NK-92 (cell line): ENCODE results near the gene FAT2.
"Not testable (repeated sequence)": the region's sequence is repeated elsewhere in the genome, so short reads cannot be mapped to it uniquely, and the experiment has no call there.

Experiments
- DNase-seq: peaks from one replicate; lab custom pipeline; 2025; ENCODE audit not compliant: unreplicated experiment; lab: John Stamatoyannopoulos, UW

Gene FAT2

GRCh38 chr5:151612689-151613427, 21.7 kb upstream of the FAT2 start:
- no peak for DNase-seq

DNA sequence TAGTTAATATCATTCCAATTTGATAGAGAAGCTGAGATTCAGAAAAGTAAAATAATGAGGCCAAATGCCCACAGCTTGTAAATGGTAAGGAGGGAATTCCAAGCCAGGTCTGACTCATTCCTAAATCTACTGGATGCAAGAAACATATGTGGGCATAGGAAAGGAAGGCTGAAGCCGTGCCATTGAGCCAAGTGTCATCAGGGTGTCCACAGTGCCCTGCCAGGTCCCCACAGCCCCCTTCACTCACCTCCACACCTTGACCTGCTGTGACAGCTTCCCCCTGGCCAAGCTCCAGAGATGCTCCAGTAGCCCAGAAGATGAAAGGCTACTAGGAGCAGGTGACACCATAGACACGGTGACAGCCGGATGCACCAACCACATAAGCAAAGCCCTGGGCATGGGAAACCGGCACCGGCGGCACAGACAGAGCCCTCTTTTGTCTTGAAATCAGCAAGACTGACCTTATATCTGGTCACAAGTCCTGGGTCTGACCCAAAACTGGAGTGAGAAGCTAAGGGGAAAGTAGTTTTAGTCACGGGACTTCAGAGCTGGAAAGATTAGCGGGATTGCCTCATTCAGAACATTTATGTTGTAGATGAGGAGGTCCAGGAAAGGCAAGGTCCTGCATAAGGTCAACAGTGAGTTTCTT, 20.1 kb upstream of the FAT2 start:
- no peak for DNase-seq

DNA sequence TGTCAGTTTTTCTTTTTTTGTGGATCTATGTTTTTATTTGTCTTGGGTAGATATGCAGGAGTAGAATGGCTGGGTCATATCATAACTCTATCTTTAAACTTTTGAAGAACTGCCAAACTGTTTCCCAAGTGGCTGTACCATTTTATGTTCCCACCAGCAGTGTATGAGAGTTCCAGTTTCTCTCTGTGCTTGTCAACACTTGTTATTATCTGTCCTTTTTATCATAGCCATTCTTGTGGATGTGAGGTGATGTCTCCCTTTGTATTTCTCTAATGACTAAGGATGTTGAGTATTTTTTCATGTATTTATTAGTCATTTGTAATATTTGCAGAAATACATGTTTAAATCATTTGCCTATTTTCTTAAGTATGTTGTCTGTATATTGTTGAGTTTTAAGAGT, 17.4 kb upstream of the FAT2 start:
- DNase-seq, result no peak

DNA sequence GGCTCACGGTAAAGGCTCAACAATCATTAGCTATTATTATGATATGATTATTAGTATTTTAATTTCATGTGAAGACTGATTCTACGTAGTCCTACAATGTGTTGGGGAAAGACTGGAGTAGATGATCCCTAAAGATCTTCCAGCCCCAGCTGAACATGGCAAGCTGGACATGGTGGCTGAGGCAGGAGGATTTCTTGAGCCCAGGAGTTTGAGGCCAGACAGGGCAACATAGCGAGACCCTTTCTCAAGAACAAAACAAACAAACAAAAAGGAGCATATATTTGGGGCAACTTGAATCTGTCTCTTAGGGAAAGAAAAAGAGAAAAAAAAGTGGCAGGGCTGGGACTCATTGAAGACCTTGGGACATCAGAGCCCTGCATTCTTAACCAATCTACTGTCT, 16.2 kb upstream of the FAT2 start:
- no peak for DNase-seq

DNA sequence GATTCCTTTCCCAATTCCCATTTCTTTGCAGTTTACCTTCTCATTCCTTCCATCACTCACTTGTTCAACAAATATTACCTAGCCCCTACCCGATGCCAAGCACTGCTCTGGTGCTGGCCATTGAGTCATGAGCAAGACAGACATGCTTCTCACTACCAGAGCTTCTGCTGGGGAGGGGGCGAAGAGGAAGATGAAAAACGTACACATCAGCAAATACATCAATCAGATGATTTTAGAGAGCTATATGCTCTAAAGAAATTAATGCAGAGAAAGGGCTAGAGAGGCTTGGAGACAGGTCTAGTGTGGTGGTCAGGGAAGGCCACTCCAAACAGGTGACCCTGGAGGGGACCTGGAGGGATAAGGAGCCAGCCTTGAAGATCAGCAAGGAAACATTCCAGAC, 14.4 kb upstream of the FAT2 start:
- no peak for DNase-seq

- DNase-seq, result no peak
Observed at GRCh38 chr5:151602806-151603205, 11.7 kb upstream of the FAT2 start.

DNA sequence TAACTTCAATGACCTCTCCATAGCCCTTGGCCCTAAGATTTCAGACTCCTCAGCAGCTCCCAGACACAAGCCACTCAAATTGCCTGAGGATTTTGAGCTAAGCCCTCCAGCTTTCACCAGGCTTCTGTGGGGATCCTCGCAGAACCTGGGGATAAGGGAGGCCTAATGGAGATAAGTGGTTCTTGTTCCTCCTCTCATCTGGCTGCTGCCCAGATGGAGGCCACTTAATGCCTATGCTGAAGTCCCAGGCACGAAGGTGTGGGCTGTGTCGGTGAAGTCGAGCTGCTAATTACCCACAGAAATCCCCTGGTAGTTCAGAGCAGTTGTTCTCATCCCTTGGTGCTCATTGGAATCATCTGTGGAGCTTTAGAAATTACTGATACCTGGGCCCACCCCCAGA, 10.3 kb upstream of the FAT2 start:
- no peak for DNase-seq

DNA sequence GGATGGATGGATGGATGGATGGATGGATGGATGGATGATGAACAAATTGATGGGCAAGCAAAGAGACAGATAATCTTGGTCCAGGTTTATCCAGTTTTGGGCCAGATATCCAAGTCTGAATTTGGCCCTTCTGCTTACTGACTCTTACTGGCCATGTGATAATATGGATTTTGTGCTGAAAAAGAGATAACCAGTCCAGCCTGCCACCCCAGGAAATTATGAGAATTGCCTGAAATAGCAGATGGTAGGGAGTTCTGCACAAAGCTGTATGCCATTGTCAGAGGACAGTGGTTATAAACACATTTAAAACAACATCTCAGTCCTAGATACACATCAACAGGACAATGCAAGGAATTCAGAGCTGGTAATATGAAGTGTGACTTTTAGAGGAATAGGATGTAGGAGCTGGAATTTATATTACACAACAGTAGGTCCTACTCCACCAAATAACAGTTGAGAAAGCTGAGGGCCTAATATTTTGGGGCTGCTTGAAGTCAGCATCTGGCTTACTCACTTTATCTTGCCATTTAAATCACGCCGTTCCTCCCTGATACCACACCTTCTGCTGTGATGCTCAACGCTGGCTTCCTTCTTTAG, 9.0 kb upstream of the FAT2 start:
- DNase-seq, result no peak

GRCh38 chr5:151598984-151599383, 7.9 kb upstream of the FAT2 start:
- DNase-seq, result no peak

DNA sequence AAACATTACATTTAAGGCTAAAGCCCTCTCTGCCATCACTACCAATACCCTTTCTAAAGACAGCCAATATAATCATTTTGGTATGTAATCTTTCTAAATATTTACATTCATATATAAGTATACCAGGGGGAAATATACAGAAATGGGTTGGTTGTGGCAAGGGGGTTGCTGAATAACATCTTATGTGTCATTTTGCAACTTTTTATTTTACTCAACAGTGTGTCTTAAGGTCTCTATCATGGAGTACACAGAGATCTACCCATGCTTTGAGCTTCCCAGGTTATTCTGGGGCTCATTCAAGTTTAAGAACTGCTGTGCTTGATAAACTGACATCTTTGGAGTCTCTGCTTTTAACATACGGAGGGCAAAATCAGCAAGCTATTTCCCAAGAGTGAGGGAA, 7.4 kb upstream of the FAT2 start:
- DNase-seq, result no peak

- DNase-seq, result no peak
Observed at GRCh38 chr5:151597749-151598148, 6.6 kb upstream of the FAT2 start.

DNA sequence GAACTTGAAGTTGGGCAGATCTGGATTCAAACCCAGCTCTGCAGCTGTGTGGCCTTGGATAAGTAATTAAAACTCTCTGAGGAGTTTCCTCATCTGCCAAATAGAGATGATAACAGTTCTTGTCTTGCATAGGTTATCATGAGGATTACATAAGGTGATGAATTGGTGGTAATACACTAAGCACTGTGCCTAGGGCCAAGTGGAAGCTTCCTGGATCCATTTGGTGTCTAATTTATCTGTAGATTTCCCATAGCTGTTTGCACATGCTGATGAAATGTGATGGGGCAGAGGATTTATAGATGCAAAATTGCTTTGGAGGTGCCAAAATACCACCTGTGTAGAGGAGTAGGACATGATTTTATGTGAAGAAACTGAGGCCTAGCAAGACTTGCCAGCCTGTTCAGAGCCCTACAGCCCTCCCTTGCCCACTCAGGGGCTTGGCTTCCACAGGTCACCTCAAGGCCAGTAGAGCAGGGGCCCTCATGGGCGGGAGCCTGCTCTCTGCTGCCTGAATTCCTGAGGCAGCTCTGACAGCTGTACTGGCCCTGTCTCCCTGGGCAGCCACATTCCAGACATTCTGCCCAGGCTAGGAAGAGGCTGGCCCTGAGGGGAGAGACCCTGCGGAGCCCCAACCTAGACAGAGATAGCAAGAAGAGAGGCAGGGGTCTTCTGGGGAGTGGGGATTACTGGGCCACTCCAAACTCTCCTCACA, 5.9 kb upstream of the FAT2 start:
- no peak for DNase-seq

GRCh38 chr5:151595411-151595826, 4.3 kb upstream of the FAT2 start:
- no peak for DNase-seq

- no peak for DNase-seq
Observed at GRCh38 chr5:151592855-151593408, 1.8 kb upstream of the FAT2 start.

GRCh38 chr5:151589878-151590570, 1.1 kb downstream of the FAT2 start:
- DNase-seq, result no peak

DNA sequence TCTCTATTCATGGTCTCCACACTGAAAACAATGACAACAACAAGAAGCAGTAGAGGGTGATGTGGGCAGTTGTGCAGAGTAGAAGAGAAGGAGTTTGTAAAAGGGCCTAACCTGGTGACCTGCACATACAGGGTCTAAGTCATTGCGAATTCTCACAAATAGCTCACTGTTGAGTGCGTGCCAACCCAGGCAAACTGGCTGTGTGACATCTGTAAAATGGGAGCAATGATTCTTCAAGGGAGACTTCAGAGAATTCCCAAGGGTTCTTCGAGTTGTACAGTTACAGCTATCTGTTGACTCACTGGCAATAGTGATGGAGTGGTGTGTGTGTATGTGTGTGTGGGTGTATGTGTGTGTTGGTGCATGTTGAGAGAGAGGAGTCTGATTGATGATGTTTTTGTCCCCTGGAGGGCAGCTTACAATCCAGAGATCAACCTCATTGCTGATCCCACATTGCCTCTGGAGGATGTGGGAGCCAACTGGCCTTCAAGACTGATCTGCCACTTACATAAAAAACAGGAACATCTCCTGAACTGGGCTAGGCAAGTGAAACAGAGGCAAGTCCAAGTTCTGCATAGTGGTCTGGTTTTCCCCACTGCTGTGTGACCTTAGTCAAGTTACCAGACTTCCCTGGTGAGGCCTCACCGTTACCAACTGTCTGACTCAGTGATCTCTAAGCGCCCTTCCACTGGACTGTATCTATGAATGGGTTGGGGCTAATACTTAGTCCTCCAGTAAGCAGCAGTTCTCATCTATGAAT, 3.2 kb downstream of the FAT2 start:
- DNase-seq, result no peak

DNA sequence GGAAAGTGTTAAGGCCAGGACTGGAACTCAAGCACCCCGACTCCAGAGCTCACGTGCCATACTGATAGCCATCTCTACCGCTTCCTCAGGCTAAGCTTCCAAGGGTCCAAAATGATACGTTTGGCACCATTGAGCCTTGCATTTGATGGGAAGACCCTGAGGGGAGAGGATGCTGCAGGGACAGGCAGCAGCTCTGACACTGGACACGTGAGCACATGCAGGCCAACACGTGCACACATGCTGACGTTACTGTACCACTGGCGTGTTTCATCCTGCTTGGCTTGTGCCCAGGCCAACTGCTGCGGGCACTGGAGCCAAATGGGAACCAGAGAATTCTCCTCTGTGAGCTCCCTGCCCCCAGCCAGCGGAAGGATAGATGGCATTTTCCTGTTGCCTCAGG, 5.2 kb downstream of the FAT2 start:
- no peak for DNase-seq

GRCh38 chr5:151585344-151585743, 5.8 kb downstream of the FAT2 start:
- DNase-seq, result not testable (repeated sequence)

- DNase-seq, result no peak
Observed at GRCh38 chr5:151584057-151584937, 6.8 kb downstream of the FAT2 start.
